ENCODE data around the gene FBXL17.

The FBXL17 gene

DNA sequence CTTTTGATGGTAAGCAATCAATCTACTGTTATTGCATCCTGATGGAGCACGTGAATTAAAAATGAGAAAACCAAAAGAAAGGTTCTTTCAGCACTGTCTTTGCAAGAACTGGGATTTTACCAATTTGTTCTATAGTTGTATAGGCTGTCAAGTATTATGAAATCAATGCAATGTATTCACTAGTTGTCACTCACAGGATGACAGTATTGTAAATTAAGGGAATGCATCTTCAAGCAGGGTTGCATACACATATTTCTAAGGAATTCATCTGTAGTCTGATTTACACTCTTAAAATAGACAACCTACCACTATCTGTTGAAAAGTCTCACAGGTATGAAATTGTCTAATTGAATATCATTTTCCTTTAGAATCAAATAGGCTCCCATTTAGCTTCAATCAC, 252.8 kb downstream of the FBXL17 start:
- TF ChIP-seq, protein P1, sequence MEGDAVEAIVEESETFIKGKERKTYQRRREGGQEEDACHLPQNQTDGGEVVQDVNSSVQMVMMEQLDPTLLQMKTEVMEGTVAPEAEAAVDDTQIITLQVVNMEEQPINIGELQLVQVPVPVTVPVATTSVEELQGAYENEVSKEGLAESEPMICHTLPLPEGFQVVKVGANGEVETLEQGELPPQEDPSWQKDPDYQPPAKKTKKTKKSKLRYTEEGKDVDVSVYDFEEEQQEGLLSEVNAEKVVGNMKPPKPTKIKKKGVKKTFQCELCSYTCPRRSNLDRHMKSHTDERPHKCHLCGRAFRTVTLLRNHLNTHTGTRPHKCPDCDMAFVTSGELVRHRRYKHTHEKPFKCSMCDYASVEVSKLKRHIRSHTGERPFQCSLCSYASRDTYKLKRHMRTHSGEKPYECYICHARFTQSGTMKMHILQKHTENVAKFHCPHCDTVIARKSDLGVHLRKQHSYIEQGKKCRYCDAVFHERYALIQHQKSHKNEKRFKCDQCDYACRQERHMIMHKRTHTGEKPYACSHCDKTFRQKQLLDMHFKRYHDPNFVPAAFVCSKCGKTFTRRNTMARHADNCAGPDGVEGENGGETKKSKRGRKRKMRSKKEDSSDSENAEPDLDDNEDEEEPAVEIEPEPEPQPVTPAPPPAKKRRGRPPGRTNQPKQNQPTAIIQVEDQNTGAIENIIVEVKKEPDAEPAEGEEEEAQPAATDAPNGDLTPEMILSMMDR (conservative IDR thresholded peaks at IDR 0.05): no peak
- no peak overlapping the region for H3K27ac ChIP-seq

GRCh38 chr5:108125771-108126511, 256.0 kb downstream of the FBXL17 start:
- no peak overlapping the region for H3K27ac ChIP-seq
- TF ChIP-seq, protein P1 (conservative IDR thresholded peaks at IDR 0.05): no peak

GRCh38 chr5:108124596-108124995, 257.3 kb downstream of the FBXL17 start:
- TF ChIP-seq, protein P1 (conservative IDR thresholded peaks at IDR 0.05): no peak
- peak overlapping the region; percentile 49 for H3K27ac ChIP-seq

DNA sequence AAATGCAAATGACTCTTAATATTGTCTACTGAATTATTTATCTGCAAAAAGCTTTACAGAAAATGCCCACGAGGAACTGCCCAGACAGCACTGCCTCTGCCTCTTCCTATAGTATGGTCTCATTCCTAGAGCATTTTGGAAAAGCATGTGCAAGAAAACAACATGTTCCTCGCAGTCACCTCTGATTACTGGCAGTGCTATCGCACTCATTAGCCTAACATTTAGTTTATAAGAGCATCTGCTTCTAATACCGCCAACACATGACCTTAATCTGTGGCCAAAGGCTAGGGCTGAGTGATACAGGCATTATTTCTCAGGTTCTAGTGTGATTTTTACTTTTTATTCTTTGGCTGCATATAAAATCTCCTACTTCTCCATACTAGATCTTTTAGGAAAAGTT, 259.2 kb downstream of the FBXL17 start:
- H3K27ac ChIP-seq: no peak overlapping the region
- TF ChIP-seq, protein P1 (conservative IDR thresholded peaks at IDR 0.05): no peak

DNA sequence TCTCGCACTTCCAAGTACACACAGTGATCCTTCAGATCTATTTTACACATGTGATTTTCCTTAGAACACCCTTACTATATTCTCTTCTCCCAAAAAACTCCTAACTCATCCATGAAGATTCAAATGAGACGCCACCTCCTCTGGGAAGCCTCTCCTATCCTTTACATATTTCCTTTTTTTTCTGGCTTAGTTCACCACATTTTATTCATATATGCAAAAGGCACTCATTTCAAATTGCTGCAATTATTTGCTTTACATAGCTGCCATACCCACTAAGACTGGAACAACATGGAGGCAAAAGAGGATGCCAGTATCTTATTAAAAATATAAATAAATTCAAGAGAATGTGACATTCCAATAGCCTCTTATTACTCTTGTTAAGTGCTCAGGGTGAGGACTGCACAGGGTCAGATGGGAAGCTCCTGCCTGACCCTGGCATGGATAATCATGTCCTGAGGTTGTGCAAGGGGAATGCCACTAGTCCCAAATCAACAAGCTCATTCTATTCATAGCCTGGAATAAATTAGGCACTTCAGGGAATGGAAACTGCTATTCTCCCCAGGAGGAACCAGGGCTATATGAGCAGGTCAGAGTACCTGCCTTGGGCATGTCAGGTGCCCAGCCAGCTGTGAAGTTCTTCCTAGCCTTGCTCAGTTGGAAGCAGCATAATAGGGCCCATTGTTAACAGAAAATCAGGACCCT, 262.9 kb downstream of the FBXL17 start:
- no peak overlapping the region for H3K27ac ChIP-seq
- TF ChIP-seq, protein P1 (conservative IDR thresholded peaks at IDR 0.05): no peak

GRCh38 chr5:108115673-108116072, 266.2 kb downstream of the FBXL17 start:
- no peak overlapping the region for H3K27ac ChIP-seq
- TF ChIP-seq, protein P1 (conservative IDR thresholded peaks at IDR 0.05): no peak

DNA sequence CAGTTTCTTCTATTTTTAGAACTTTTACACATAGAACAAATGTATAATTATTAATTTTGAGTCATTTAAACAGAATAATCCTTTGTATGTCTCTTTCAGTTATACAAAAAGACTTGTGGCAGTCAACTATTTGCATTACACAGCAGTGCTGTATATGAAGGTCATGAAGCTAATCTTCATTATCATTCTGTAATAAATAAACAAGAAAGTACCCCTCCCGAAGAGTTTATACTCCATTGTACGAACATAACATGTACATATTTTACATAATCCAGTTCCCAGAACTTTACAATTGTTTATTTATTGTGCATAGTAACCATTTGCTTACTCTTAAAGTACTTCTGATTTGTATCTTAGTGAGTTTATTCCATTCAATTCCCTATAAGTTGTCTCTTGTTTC, 267.9 kb downstream of the FBXL17 start:
- no peak overlapping the region for H3K27ac ChIP-seq
- TF ChIP-seq, protein P1 (conservative IDR thresholded peaks at IDR 0.05): no peak

Data from VCaP (cell line).